ENCODE results near the gene PID1. TPM values are rescaled to one million over a fixed set of nuclear protein-coding genes. Genes with fewer than 3 reads are reported as not detected.

PID1 gene
- total RNA-seq, 1 donor from 2014 or later: not detected

GRCh38 chr2:229300790-229301189 lies 29.7 kb upstream of the PID1 start:
- no peaks in the 10 kb centered on the region for H3K4me1 Mint-ChIP-seq (ENCODE audit: unreplicated experiment)
- H3K27me3 Mint-ChIP-seq (ENCODE audit: unreplicated experiment): no peaks in the 10 kb centered on the region
- peaks cover 17% of the 10 kb centered on the region for H3K9me3 Mint-ChIP-seq (ENCODE audit: unreplicated experiment)
- H3K36me3 Mint-ChIP-seq (ENCODE audit: unreplicated experiment): no peaks in the 10 kb centered on the region
- no peak for DNase-seq (ENCODE audit: extremely low spot score, unreplicated experiment)
- H3K27ac Mint-ChIP-seq (ENCODE audit: unreplicated experiment): no peak overlapping the region
- no peak for TF ChIP-seq CTCF (IDR thresholded peaks at IDR 0.05)
- no peak overlapping the region for H3K4me3 Mint-ChIP-seq (ENCODE audit: unreplicated experiment)

GRCh38 chr2:229300371-229300770 lies 29.3 kb upstream of the PID1 start:
- Mint-ChIP-seq H3K27ac (ENCODE audit: unreplicated experiment) (no peak overlapping the region), H3K36me3 (ENCODE audit: unreplicated experiment) (no peaks in the 10 kb centered on the region), H3K27me3 (ENCODE audit: unreplicated experiment) (no peaks in the 10 kb centered on the region), H3K4me1 (ENCODE audit: unreplicated experiment) (no peaks in the 10 kb centered on the region), H3K9me3 (ENCODE audit: unreplicated experiment) (peaks cover 17% of the 10 kb centered on the region), H3K4me3 (ENCODE audit: unreplicated experiment) (no peak overlapping the region)
- TF ChIP-seq CTCF (IDR thresholded peaks at IDR 0.05): no peak
- no peak for DNase-seq (ENCODE audit: extremely low spot score, unreplicated experiment)

- no peak for TF ChIP-seq CTCF (IDR thresholded peaks at IDR 0.05)
- Mint-ChIP-seq H3K4me1 (ENCODE audit: unreplicated experiment) (no peaks in the 10 kb centered on the region), H3K9me3 (ENCODE audit: unreplicated experiment) (peaks cover 8% of the 10 kb centered on the region)
These were observed 26.2 kb upstream of the PID1 start for GRCh38 chr2:229297247-229297646.

GRCh38 chr2:229296536-229296935 lies 25.4 kb upstream of the PID1 start:
- no peak for TF ChIP-seq CTCF (IDR thresholded peaks at IDR 0.05)
- Mint-ChIP-seq H3K4me3 (ENCODE audit: unreplicated experiment) (no peak overlapping the region), H3K36me3 (ENCODE audit: unreplicated experiment) (no peaks in the 10 kb centered on the region)

More at GRCh38 chr2:229297247-229297646, 26.2 kb upstream of the PID1 start:
- DNase-seq (ENCODE audit: extremely low spot score, unreplicated experiment): no peak
- Mint-ChIP-seq H3K4me3 (ENCODE audit: unreplicated experiment) (no peak overlapping the region), H3K27me3 (ENCODE audit: unreplicated experiment) (no peaks in the 10 kb centered on the region), H3K36me3 (ENCODE audit: unreplicated experiment) (no peaks in the 10 kb centered on the region), H3K27ac (ENCODE audit: unreplicated experiment) (no peak overlapping the region)

GRCh38 chr2:229296016-229296415 lies 24.9 kb upstream of the PID1 start:
- Mint-ChIP-seq H3K36me3 (ENCODE audit: unreplicated experiment) (no peaks in the 10 kb centered on the region), H3K27ac (ENCODE audit: unreplicated experiment) (no peak overlapping the region), H3K9me3 (ENCODE audit: unreplicated experiment) (peaks cover 4% of the 10 kb centered on the region), H3K4me1 (ENCODE audit: unreplicated experiment) (no peaks in the 10 kb centered on the region), H3K4me3 (ENCODE audit: unreplicated experiment) (no peak overlapping the region), H3K27me3 (ENCODE audit: unreplicated experiment) (no peaks in the 10 kb centered on the region)
- DNase-seq (ENCODE audit: extremely low spot score, unreplicated experiment): no peak
- TF ChIP-seq CTCF (IDR thresholded peaks at IDR 0.05): no peak

More at GRCh38 chr2:229296536-229296935, 25.4 kb upstream of the PID1 start:
- Mint-ChIP-seq H3K27me3 (ENCODE audit: unreplicated experiment) (no peaks in the 10 kb centered on the region), H3K4me1 (ENCODE audit: unreplicated experiment) (no peaks in the 10 kb centered on the region), H3K27ac (ENCODE audit: unreplicated experiment) (no peak overlapping the region), H3K9me3 (ENCODE audit: unreplicated experiment) (peaks cover 4% of the 10 kb centered on the region)
- no peak for DNase-seq (ENCODE audit: extremely low spot score, unreplicated experiment)
